Measurements from ENCODE around the gene PRIM2.

Gene PRIM2

DNA sequence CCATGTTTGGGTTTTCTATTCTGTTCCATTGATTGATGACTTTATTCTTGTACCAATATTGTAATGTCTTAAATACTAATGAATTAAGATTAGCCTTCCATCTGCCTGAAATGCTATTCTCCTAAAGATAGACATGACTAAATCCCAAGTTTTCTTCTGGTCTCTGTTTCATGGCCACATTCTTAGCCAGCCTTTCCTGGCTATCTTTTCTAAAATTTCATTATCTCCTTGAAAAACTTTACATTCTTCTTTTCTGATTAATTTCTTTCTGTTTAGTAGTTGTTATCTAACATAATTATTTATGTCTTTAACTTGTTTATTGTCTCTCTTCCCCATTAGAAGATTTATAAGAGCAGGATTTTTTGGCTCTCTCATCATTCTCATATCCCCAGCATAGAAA is 4.4 kb upstream of the PRIM2 start:
- Histone ChIP-seq H3K9me3 (no peaks in the 10 kb centered on the region), H3K4me3 (ENCODE audit: low read depth, low read length) (no peak overlapping the region), H3K27me3 (no peaks in the 10 kb centered on the region), H3K36me3 (no peaks in the 10 kb centered on the region), H3K4me1 (no peaks in the 10 kb centered on the region)
- DNase-seq: no peak
- TF ChIP-seq, protein P1, sequence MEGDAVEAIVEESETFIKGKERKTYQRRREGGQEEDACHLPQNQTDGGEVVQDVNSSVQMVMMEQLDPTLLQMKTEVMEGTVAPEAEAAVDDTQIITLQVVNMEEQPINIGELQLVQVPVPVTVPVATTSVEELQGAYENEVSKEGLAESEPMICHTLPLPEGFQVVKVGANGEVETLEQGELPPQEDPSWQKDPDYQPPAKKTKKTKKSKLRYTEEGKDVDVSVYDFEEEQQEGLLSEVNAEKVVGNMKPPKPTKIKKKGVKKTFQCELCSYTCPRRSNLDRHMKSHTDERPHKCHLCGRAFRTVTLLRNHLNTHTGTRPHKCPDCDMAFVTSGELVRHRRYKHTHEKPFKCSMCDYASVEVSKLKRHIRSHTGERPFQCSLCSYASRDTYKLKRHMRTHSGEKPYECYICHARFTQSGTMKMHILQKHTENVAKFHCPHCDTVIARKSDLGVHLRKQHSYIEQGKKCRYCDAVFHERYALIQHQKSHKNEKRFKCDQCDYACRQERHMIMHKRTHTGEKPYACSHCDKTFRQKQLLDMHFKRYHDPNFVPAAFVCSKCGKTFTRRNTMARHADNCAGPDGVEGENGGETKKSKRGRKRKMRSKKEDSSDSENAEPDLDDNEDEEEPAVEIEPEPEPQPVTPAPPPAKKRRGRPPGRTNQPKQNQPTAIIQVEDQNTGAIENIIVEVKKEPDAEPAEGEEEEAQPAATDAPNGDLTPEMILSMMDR (IDR thresholded peaks at IDR 0.05; ENCODE audit: low read depth, low read length): no peak

DNA sequence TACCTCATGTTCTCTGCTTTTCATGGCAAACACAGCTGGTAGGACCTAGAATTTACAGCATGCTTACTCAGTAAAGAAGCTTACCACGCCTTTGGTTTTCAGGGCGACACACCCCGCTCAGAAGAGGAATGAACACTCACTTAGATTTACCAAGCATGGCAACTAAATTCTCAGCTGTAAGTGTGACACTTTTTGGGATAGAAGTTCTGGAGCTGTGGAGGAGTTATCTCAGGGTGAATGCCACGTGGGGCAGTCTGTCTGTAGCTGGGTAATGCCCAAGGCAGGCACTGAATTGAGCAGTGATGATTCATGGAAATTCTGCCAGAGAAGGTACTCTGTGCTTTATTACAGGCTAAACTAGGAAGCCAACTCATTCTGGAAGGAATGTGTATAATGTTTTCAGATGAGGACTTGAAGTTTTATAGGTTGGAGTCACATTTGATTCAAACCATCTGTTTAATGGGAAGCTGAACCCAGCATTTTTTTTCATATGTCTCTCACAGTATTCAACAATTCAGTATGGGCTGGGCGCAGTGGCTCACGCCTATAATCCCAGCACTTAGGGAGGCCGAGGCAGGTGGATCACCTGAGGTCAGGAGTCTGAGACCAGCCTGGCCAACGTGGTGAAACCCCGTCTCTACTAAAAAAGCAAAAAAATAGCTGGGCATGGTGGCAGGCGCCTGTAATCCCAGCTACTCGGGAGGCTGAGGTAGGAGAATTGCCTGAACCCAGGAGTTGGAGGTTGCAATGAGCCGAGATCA is 3.5 kb upstream of the PRIM2 start:
- Histone ChIP-seq H3K27me3 (no peaks in the 10 kb centered on the region), H3K36me3 (no peaks in the 10 kb centered on the region), H3K4me1 (no peaks in the 10 kb centered on the region), H3K9me3 (no peaks in the 10 kb centered on the region), H3K4me3 (ENCODE audit: low read depth, low read length) (no peak overlapping the region)
- TF ChIP-seq, protein P1 (IDR thresholded peaks at IDR 0.05; ENCODE audit: low read depth, low read length): no peak
- DNase-seq: no peak

DNA sequence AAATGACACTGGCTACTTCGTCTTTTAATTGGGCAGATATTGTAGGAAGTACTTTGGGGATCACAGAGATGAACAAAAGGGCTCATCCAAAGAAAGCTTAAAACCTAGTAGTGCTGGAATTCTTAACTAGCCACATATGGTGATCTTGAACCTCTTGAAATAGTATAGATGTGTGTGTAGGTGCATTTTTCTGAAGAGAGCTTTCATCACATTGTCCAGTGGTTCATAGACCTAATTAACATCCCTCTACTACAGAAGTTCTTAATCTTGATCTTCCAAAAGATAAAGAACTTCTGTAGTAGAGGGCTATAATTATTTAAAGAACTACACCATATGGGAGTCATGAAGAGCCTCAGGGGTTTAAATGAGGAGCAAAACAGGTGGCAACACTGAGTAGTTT is 2.3 kb upstream of the PRIM2 start:
- Histone ChIP-seq H3K27me3 (no peaks in the 10 kb centered on the region), H3K4me1 (no peaks in the 10 kb centered on the region), H3K4me3 (ENCODE audit: low read depth, low read length) (no peak overlapping the region), H3K9me3 (no peaks in the 10 kb centered on the region), H3K36me3 (no peaks in the 10 kb centered on the region)
- no peak for DNase-seq
- TF ChIP-seq, protein P1 (IDR thresholded peaks at IDR 0.05; ENCODE audit: low read depth, low read length): no peak

DNA sequence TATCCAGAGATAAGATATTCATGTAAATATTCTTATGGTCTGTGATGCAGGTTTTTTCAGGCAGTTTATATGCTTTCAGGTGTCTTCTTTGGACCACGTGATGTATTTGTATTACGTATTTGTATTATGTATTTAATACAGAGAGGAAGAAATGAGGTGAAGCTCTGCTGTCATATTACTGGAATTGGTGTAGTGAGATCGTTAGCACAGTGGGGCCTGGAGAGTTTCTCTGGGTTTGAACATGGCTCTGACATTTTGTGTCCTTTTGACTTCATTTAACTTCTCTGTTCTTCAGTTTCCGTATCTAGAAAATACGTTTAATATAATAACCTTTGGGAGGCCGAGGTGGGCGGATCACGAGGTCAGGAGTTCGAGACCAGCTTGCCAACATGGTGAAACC is 1.6 kb upstream of the PRIM2 start:
- H3K4me3 ChIP-seq (ENCODE audit: low read depth, low read length): peak overlapping the region; percentile 88
- no peak for DNase-seq

DNA sequence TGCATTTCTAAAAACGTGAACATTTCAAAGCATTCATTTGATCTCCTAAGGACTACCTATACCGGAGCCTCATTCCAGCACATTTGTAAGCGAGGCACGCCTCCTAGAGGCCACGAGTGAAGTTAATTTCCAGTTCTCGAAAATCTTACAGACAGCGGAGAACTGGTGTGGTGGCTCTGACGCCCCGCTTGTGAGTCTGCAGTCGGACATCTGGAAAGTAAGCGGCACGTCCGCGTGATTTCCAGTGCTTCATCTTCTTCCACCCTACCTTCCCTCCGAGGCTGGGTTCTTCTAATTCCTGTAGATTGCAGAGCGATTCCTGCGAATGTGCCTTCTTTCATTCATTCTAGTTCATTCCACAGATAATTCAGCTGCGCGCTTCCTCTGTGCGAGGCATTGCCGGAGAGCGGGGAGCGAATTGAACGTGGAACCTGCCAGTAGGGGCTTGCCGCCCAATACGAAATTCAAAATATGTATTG is 810 bp upstream of the PRIM2 start:
- no peaks in the 10 kb centered on the region for H3K27me3 ChIP-seq
- H3K4me1 ChIP-seq: no peaks in the 10 kb centered on the region
- TF ChIP-seq, protein P1 (IDR thresholded peaks at IDR 0.05; ENCODE audit: low read depth, low read length): peak; percentile 84
- H3K36me3 ChIP-seq: peaks cover 8% of the 10 kb centered on the region; the same call in 1 of the 2 replicates
- DNase-seq: peak; percentile 83
- H3K9me3 ChIP-seq: no peaks in the 10 kb centered on the region
- H3K4me3 ChIP-seq (ENCODE audit: low read depth, low read length): peak overlapping the region; percentile 88

More for the DNA sequence above, 1.6 kb upstream of the PRIM2 start:
- H3K27me3 ChIP-seq: no peaks in the 10 kb centered on the region
- peaks cover 3% of the 10 kb centered on the region; the same call in 1 of the 2 replicates for H3K36me3 ChIP-seq
- H3K4me1 ChIP-seq: no peaks in the 10 kb centered on the region
- H3K9me3 ChIP-seq: no peaks in the 10 kb centered on the region
- TF ChIP-seq, protein P1 (IDR thresholded peaks at IDR 0.05; ENCODE audit: low read depth, low read length): no peak

DNA sequence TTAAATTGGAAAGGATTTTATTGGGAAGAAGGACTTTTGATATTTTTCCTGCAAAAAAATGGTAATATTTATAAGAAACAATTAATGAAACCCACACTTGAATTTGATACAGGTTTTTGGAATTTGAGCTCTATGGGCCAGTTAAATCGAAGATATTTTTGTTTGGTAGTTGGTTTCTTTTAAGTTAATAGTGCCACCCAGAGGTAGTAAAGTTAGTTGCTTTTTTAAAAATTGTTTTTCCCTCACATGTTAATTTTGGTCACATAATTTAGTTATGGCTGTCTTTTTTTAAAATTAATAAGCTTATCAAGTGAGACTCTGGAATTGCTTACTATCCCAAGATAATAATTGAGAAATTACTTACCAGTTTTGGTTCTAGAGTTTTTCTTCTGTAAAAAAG is 7.1 kb downstream of the PRIM2 start:
- Histone ChIP-seq H3K27me3 (no peaks in the 10 kb centered on the region), H3K4me3 (ENCODE audit: low read depth, low read length) (no peak overlapping the region), H3K4me1 (no peaks in the 10 kb centered on the region), H3K36me3 (peaks cover 37% of the 10 kb centered on the region), H3K9me3 (no peaks in the 10 kb centered on the region)
- TF ChIP-seq, protein P1 (IDR thresholded peaks at IDR 0.05; ENCODE audit: low read depth, low read length): peak; percentile 20; the same call in 1 of the 2 replicates
- DNase-seq: no peak
